ENCODE results near the gene PHKB.
"Not testable (repeated sequence)": the region's sequence is repeated elsewhere in the genome, so short reads cannot be mapped to it uniquely, and the experiment has no call there.

Gene PHKB

DNA sequence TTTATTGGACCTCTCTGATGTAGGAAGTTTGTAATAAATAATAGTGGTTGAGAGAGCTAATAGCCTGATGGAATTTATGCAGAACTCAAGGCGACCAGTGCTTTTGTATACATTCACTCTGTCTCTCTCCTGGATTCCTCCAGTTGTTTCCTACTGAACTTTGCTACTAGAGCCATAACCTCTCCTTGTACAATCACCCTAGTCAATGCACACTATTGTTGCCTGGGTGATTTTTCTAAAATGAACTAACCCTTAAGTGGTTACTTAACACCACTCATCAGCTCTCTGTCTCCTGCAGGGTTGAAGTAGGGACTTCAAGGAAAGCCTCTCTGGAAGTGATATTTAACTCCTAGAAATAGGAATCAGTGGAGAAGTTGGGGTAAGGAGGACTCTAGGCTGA lies 9.7 kb downstream of the PHKB start:
- DNase-seq = no peak

DNA sequence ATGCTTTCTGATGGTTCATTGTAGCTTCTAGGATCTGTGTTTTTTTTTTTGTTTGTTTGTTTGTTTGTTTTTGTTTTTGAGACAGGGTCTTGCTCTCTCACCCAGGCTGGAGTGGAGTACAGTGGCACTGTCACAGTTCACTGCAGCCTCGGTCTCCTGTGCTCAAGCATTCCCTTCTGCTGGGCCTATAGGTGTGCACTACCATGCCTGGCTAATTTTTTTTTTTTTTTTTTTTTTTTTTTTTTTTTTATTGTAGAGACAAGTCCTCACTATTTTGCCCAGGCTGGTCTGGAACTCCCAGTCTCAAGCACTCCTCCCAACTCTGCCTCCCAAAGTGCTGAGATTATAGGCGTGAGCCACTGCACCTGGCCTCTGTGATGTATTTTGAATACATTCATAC lies 11.9 kb downstream of the PHKB start:
- DNase-seq = not testable (repeated sequence)

- DNase-seq = no peak
These were observed 12.7 kb downstream of the PHKB start for GRCh38 chr16:47473792-47474191.

GRCh38 chr16:47475786-47476185 lies 14.7 kb downstream of the PHKB start:
- DNase-seq = no peak

DNA sequence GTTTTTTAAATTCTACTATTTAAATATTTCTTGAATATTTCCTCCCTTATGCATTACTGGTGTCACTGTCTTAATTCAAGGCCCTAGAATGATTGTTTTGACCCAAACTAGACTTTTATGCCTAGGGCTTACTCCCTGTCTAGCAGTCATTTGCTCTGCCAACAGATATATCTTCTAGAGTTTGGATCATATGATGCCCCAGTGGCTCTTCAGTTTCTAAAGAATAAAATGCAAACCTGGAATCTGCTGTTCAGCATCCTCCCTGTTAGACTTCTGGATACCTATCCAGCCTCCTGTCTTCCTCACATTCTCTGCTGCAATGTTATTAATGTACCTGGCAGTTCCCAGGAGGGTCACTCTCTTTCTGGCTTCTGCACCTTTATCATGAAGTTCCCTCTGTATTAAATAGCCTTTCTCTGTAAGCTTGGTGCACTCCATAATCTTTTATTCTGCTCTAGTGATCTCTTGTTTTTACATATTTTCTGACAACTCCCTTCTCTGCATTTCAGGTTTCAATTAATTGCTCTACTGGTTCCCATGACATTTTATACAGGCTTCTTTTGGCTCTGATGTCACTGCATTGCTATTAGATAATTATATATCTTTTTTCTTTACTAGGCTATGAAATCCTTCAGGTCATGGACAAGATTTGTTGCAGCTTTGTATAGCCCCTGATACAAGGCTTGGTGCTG lies 15.7 kb downstream of the PHKB start:
- no peak for DNase-seq

DNA sequence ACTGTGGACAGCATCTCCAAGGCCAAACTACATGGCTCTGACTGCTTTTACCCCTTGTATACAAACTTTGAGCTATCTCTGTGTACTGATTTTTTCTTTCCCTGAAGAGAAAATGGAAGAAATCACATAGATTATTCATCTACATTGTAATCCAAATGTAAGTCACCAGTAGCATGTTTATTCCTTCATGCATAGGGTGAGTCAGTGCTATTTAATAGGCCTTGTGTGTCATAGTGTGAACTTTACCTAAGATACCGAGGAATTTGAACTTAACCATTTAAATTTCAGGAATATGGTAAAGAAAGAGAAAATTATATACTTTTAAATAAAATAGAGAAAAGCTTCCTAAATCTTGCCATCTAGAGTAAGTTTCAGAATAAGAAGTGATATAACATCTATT lies 16.5 kb downstream of the PHKB start:
- no peak for DNase-seq

DNA sequence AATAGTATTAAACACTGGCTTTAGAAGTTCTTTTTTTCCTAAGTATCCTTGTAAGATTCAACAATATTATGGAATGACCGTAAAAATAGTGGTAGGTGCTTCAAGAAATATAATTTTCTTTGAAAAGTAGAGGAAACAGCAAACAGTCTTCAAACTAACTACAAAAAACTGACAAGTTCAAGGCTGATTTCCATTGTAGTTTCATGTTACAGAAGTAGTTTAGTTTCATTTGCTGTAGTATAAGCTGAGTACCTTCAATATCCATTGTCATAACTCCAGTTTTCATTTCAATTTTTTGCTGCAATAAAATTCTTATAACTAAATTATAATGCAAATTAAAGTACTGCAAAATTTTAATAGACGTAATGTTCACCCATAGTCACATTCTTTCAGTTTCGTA lies 19.3 kb downstream of the PHKB start:
- DNase-seq = no peak

- DNase-seq = no peak
These were observed 20.7 kb downstream of the PHKB start for GRCh38 chr16:47481698-47482374.

DNA sequence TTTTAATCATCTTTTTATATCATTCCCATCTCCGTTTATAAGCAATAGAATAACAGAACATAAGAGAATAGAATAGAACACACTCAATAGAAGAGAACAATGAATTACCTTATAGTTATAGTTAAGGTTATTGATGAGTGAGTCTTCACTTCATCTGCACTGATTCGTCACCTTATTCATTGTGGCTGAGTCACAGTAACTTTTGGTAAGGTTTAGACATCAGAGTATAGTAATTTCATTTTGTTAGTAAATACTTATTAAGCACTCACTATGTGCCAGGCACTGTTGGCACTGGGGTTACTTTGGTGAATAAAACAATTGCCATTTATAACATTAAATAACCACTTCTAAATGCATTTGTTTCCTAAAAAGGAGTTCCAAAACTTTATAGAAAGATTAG lies 22.5 kb downstream of the PHKB start:
- no peak for DNase-seq

GRCh38 chr16:47486856-47487255 lies 25.7 kb downstream of the PHKB start:
- DNase-seq = no peak

DNA sequence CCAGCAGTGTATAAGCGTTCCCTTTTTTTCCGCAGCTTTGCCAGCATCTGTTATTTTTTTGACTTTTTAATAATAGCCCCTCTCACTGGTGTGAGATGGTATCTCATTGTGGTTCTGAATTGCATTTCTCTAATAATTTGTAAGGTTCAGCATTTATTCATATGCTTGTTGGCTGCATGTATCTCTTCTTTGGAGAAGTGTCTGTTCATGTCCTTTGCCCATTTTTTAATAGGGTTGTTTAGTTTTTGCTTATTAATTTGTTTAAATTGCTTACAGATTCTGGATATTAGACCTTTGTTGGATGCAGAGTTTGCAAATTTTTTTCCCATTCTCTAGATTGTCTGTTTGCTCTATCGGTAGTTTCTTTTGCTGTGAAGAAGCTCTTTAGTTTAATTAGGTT lies 26.9 kb downstream of the PHKB start:
- no peak for DNase-seq

GRCh38 chr16:47490471-47490870 lies 29.3 kb downstream of the PHKB start:
- DNase-seq = no peak

GRCh38 chr16:47492036-47492427 lies 30.9 kb downstream of the PHKB start:
- DNase-seq = no peak

GRCh38 chr16:47492428-47493377 lies 31.6 kb downstream of the PHKB start:
- peak; percentile 48 to 53 for DNase-seq

DNA sequence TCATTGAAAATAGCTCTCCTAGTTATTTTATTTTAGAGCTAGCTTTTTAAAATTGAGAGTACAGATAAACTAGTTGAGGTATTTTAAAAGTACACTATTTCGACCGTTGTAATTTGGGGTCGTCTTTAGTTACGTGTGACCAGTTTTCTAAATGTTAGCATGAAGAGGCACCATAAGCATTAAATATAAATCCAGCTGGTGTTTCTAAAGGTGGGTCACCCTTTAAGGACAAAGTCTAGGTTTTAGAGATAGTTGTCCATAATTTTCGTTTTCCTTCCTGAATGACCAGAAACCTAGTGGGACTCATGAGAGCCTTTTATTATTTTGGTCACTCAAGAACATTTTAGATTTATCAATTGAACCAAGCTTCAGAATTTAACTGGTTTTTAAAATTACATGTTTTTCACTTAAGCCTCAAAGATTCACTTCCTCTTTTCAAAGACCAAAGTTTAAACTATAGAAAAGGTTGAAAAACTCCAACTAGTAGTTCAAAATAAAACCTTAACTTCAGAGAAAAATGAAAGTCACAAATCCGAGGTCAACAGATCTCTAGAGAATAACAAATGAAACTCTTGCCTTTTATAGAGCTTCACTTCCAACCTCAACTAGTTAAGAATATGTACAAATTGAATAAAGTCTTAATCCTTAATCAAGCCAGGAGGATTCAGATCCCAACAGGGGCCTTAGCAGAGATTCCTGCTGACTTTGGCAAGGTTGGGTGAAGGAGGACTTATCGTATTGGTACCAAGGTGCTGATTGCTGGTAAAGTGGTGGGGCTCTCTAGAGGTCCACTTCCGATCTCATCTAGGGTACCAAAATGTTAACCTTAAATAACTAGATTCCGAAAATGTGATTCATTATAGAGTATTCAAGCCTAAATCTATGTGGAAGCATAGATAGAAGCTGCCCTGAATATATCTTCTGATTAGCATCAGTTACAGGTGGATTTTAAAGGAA lies 32.5 kb downstream of the PHKB start:
- DNase-seq = peak; percentile 9 to 22

DNA sequence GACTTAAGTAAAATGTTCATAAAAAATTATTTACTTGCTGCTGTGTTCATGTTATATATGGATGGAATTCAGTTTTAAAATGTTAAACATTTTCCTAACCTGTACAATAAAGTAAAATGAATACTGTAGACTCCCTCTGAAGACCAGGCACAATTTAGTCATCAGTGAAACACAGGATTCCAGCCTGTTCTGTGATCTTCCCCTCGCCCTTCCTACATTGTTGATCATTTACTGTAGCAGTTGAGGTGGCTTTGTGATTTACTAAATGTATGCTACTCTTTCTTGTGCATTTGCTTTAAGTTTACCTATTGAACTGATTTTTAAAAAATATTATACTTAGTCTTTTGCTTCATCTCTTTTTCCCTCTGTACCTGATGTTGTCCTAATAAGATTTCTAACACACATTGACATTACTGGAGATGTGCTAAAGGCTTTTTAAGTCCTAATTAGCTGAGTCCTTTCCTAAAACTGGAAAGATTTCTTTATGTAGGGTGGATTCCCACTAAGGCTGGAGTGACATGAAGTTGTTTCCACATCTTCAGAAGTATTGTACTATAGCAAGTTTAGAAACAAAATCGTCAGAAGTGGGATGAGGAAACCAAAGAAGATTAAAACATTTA lies 38.1 kb downstream of the PHKB start:
- no peak for DNase-seq

- no peak for DNase-seq
These were observed 38.7 kb downstream of the PHKB start for GRCh38 chr16:47499700-47500264.

GRCh38 chr16:47503936-47504335 lies 42.8 kb downstream of the PHKB start:
- DNase-seq = no peak

GRCh38 chr16:47504599-47504998 lies 43.5 kb downstream of the PHKB start:
- no peak for DNase-seq

DNA sequence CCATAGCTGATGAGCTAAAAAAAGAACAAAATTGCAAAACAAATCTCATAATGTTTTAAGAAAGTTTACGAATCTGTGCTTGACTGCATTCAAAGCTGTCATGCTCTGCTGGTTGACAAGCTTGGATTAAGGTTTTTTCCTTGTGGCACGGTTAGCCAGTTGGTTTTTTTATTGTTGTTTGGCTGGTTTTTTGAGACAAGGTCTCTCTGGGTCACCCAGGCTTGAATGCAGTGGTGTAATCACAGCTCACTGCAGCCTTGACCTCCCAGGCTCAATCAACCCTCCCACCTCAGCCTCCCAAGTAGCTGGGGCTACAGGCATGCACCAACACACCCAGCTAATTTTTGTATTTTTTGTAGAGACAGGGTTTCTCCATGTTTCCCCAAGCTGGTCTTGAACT lies 45.7 kb downstream of the PHKB start:
- no peak for DNase-seq

GRCh38 chr16:47507701-47508100 lies 46.6 kb downstream of the PHKB start:
- DNase-seq = no peak

DNA sequence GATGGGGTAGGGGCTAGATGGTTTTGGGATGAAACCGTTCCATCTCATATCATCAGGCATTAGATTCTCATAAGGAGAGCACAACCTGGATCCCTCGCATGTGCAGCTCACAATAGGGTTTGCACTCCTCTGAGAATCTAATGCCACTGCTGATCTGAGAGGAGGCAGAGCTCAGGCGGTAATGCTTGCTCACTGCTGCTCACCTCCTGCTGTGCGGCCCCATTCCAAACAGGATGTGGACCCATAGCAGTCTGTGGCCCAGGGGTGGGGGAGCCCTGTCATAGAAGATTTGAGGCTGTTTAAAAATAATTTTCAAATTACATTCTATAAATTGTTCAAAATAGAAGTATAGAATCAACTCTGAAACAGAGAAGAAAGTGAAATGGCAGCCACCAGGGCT lies 50.8 kb downstream of the PHKB start:
- no peak for DNase-seq

Measured in inflammatory macrophage treated with lipopolysaccharide for 1 hour (primary cell).